ENCODE measurements around the gene INO80. TPM values are rescaled to one million over a fixed set of nuclear protein-coding genes. Genes with fewer than 3 reads are reported as not detected.

INO80 gene
- total RNA-seq, 4 donors from 2014 or later, result 20.9 to 28.4 (median 25.1) TPM

- TF ChIP-seq CTCF (IDR thresholded peaks at IDR 0.05; ENCODE audit: low read depth), result no peak
These were observed 159.5 kb downstream of the INO80 start for GRCh38 chr15:40956541-40956982.

- TF ChIP-seq CTCF (IDR thresholded peaks at IDR 0.05; ENCODE audit: low read depth), result no peak
These were observed 160.0 kb downstream of the INO80 start for GRCh38 chr15:40955930-40956540.

- TF ChIP-seq CTCF (IDR thresholded peaks at IDR 0.05; ENCODE audit: low read depth), result no peak
These were observed 160.8 kb downstream of the INO80 start for GRCh38 chr15:40955141-40955903.

- no peak for TF ChIP-seq CTCF (IDR thresholded peaks at IDR 0.05; ENCODE audit: low read depth)
These were observed 162.4 kb downstream of the INO80 start for GRCh38 chr15:40953713-40954074.

- no peak for TF ChIP-seq CTCF (IDR thresholded peaks at IDR 0.05; ENCODE audit: low read depth)
These were observed 163.0 kb downstream of the INO80 start, which contains the start of gene CHAC1 for GRCh38 chr15:40952901-40953712. TSS of gene CHAC1 (plus strand) at chr15:40953471. CDS start at chr15:40953584, 113 bp downstream.

GRCh38 chr15:40952301-40952900, 163.7 kb downstream of the INO80 start:
- no peak for TF ChIP-seq CTCF (IDR thresholded peaks at IDR 0.05; ENCODE audit: low read depth)

Data from subcutaneous adipose tissue (tissue), 4 donors.